A673 (cell line): ENCODE results near the gene FBXL4.

ENCODE experiments used
- CTCF ChIP-seq: fragments of 300-800, 200-600 bp; sonication (generic); conservative IDR thresholded peaks from 2 replicates; pipeline ENCODE4 v1.5.1; 2017; ENCODE audit warnings: low read depth, mild to moderate bottlenecking, antibody characterized with exemption, low read length, moderate library complexity, mixed read lengths
- EZH2 ChIP-seq: fragments of 200-600 bp; sonication (generic); IDR thresholded peaks from 2 replicates; pipeline ENCODE4 v1.6.1; 2017; ENCODE audit warnings: borderline replicate concordance, low read depth, mild to moderate bottlenecking, mixed read lengths, antibody characterized with exemption, low read length; ENCODE audit not compliant: poor library complexity, severe bottlenecking

- TF ChIP-seq EZH2 (no peak), CTCF (no peak)
Observed at GRCh38 chr6:98992535-98992934, 44.8 kb upstream of the FBXL4 start.
